ENCODE data around the gene GCNT1.
"Not testable (repeated sequence)": the region's sequence is repeated elsewhere in the genome, so short reads cannot be mapped to it uniquely, and the experiment has no call there.

Gene GCNT1

DNA sequence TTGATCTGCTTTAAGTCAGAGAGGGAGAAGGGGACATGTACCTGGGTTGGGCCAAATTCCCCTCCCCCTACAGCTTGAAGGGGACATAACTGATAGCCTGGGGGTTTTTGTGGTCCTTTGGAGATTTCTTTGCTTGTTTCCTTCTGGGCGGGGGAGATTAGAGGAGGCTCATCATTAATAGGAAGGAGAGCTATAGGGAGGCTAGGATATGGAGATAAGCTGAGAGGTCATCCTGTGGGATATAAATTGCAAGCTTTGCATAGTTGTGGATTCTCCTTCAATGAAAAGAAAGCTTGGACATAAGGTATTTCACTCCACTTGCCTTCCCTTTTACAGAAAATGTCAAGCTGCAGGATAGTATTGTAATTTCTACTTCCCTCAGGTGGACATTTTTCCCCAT is 34.5 kb downstream of the GCNT1 start:
- not testable (repeated sequence) for DNase-seq

GRCh38 chr9:76500061-76500460 is 41.1 kb downstream of the GCNT1 start:
- no peak for DNase-seq

DNA sequence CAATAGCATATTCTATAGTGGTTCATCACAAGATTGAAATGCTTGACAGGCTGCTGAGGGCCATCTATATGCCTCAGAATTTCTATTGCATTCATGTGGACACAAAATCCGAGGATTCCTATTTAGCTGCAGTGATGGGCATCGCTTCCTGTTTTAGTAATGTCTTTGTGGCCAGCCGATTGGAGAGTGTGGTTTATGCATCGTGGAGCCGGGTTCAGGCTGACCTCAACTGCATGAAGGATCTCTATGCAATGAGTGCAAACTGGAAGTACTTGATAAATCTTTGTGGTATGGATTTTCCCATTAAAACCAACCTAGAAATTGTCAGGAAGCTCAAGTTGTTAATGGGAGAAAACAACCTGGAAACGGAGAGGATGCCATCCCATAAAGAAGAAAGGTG is 43.8 kb downstream of the GCNT1 start:
- DNase-seq: no peak

DNA sequence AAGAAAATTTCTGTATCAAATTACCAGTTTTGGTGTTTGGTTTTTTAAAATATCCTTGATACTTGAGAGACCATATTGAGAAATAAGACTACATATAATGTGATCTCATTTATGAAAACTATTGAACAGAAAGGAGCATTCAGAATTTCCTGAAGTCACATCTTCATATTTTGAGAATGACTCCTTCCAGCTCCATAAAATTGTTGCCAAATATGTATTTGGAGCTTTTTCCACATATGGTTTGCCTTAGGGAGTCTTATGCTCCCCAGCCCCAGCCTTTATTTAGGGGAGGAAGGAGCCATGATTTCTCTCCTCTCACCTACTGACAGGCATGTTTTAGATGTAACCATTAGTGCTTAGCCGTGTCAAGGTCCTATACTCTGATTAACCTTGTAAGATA is 51.1 kb downstream of the GCNT1 start:
- DNase-seq: no peak

DNA sequence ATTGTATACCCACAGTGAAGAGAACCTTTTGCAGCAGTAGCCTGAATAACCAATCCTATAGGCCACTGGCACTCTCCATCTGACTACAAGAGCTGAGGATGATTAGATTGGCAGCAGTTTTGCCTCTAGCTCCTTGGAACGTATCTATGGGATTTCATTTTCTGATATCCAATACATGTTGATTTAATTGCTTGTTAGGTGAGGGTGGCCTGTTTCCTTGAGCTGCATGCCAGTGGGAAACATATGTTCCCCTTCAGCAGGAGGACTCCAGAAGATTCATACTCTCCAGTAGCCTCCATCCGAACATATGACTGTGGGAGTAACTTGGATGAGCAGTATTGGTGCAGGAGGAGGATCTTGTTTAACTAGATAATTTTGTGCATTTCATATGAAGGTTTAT is 51.5 kb downstream of the GCNT1 start:
- DNase-seq: no peak

- no peak for DNase-seq
Measured at GRCh38 chr9:76512826-76513225, 53.8 kb downstream of the GCNT1 start.

DNA sequence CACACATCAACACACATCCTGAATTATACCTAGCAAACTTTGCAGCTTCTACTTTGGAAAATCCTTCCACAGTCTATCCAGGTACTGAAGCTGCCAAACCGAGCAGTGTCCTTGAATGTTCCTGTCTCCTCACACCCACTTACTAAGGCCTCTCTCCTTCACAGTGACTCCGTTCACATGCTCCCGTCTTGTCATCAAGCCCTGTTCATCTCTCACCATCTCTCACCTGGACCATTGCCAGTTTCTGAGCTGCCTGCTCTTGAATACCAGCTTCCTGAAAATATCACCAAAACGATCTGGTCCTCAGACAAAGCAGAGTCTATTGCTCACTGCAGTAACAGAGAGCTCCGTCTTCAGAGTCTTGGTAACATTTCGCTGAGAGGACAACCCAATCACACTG is 57.4 kb downstream of the GCNT1 start:
- no peak for DNase-seq

- no peak for DNase-seq
Measured at GRCh38 chr9:76516871-76517270, 57.9 kb downstream of the GCNT1 start.

DNA sequence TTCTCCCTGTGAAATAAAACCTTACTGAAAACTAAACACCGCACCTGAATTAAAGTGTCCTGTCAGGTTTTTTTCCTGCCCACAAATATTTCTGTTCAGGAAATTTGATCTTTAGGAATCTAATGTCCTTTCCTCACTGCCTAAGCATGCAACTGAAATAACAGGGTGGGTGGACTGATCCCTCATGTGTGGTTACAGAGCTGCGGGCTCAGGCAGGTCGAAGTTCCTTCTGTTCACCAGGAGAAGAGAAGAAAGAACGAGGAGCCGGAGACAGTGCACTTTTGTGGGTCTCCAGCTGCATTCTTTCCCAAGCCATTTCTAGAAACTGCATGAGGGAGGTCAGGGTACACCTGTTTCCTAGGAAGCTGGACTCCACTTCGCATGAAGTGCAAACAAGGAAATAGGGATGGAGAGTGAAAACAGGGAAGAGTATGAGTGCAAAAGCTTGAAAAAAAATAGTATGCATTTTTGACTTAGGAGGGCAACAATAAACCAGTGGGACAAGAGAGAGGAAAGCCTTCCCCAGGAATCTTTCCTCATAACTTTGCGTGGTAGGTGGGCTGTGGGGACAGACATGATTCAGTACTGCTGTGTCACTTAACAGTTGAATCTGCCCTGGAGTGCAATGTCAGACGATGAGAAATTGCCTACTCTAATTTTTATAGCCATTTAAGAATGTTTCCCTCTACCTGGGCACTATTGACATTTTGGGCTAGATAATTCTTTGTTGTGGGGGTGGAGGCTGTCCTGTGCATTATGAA is 60.3 kb downstream of the GCNT1 start:
- DNase-seq: no peak

DNA sequence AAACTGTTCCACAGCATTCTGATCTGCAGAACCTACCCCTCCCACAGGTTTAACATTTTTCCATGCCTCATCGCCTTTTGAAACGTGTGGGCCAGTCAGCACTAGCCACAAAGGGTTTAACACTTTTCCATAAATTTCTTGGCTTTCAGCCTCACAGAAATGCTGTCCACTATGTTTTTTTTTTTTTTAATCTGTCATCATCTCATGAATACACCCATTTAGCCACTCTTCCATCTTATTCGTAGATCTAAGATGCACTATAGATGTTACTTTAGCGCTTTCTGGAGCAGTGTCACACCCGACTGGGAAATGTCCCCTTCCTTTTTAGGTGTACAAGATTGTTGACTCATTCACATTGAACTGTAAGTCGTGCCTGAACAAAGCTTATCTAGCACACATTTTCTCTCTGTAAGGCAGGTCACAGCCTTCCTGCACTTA is 62.3 kb downstream of the GCNT1 start:
- DNase-seq: no peak

DNA sequence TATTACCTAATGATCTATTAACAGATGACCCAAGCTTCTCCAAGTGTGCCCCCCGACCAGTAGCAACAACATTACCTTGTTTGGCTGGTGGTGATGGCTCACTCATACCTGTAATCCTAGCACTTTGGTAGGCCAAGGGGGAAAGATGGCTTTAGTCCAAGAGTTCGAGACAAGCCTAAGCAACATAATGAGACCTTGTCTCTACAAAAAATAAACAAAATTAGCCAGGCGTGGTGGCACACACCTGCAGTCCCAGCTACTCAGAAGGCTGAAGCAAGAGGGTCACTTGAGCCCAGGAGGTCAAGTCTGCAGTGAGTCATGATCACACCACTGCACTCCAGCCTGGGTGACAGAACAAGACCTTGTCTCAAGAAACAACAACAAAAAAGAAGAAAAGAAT is 62.9 kb downstream of the GCNT1 start:
- no peak for DNase-seq

GRCh38 chr9:76523617-76524200 is 64.7 kb downstream of the GCNT1 start:
- DNase-seq: not testable (repeated sequence)

DNA sequence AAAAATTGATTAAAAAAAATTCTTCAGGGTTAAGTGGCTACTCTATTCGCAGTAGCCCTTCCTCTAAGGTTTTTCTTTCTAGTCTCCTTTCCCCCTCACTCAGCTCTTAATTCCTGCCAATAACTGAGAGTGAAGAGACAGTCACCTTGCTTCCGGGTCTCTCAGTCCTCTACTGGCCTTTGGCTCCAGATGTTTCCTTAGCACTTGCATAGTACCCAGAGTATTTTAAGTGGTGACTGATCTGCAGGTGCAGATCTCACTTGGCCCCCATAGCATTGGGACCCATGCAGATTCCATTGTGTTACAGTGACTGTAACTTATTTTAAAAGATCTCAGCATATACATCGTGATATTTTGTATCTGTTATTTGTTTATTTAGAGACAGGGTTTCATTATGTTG is 66.2 kb downstream of the GCNT1 start:
- DNase-seq: no peak

DNA sequence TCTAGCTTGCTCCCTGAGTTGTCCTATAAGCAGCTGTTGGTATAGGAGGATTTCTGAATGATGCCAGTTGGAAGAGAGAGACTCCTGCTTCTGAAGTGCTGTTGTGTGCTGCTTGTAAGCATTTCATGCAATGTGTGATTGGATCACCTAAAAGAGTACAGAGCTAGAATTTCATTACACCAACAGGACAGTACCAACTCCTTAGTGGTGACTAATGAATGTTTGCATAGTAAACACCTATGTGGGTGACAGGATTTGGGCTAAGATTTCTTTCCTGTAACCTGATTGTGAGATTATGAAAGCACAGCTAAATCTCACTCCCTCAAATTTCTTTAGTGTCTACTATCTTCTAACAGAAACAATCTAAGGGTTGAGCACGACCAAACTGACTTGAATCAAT is 67.0 kb downstream of the GCNT1 start:
- no peak for DNase-seq

GRCh38 chr9:76528056-76528455 is 69.1 kb downstream of the GCNT1 start:
- no peak for DNase-seq

- DNase-seq: no peak
Measured at GRCh38 chr9:76528642-76529190, 69.7 kb downstream of the GCNT1 start.

GRCh38 chr9:76529653-76530052 is 70.7 kb downstream of the GCNT1 start:
- DNase-seq: no peak

DNA sequence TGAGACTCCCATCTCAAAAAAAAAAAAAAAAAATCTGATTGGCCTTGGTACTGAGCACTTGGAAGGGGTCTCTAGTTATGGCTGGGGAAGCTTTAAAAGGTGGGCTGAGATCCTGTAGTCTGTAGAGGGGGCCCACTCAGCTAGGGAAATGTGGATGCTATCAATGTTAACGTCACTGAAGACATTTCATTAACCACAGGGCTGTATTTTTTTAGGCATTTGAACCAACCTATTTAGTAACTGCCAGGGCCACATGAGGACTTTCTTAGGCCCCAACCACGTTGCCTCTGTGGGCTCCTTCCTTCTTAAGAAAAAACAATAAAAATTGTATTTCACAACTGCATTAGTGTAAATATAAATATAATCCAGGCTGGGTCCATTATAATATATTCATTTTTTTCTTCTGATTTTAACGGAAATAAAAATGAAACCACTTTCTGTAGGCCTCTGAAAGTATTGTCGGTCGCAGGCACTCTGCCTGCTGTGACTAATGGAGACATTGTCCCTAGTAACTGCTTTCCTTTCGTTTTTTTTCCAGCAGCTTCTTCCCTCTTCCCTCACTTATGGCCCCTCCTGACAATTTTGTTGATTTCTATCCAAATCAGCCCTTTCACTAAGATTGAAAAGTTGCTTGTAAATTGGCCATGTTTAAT is 71.6 kb downstream of the GCNT1 start:
- DNase-seq: no peak

GRCh38 chr9:76531231-76531780 is 72.3 kb downstream of the GCNT1 start:
- no peak for DNase-seq

- not testable (repeated sequence) for DNase-seq
Measured at GRCh38 chr9:76532877-76533276, 73.9 kb downstream of the GCNT1 start.

DNA sequence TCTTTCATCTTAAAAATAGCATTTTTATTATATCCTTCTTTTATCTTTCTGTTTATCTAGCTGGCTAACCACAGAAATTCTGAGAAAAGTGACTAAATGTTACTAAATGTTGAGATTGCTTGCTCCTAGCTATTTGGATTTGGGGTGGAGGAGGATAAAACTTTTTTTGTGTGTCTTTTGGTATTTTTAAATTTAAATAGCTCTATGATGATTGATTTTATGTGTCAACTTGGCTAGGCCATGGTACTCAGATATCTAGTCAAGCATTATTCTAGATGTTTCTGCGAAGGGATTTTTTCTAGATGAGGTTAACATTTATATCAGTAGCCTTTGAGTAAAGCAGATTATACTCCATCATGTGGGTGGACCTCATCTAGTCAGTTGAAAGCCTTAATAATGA is 75.0 kb downstream of the GCNT1 start:
- no peak for DNase-seq

GRCh38 chr9:76537150-76537646 is 78.2 kb downstream of the GCNT1 start:
- no peak for DNase-seq

DNA sequence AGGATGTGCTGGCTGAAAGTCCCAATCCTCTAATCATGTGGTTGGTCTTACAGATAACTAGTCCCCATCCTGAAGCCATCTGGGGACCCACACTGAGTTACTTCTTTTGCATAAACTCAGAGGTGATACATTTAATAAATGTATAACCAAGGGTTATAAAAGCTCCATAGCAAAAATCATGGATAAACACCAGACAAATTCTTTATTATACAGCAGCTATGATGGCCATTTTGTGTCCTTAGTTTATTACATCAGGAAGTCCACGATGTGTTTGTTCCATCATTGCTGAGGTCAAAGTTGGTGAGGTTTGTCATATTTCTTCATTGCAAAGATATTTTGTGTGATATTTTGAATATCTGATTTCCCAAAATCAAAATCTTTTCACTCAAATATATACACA is 80.2 kb downstream of the GCNT1 start:
- no peak for DNase-seq

DNA sequence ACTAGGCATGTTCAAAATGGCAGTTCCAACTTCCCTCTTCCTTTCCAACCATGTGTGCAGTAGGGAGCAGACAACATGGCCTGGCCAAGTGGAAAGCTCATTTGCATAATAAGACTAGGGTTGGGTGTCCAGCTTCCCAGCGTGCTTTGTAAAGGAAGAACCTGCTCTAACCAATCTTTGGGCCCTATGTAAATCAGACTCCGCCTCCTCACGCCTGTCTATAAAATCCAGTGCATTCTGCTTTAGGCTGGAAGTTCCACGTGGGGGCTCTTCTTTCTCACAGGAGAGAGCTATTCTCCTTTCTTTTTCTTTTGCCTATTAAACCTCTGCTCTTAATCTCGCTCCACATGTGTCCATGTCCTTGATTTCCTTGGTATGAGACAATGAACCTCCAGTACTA is 83.4 kb downstream of the GCNT1 start:
- no peak for DNase-seq

All from SHP77 treated with DMSO at 0.1 percent for 48 hours (cell line).